HG03045 (cell line): Measurements from ENCODE around the gene CFAP46.
"Not testable (repeated sequence)": the region's sequence is repeated elsewhere in the genome, so short reads cannot be mapped to it uniquely, and the experiment has no call there.

Experiments used
- ATAC-seq: cut with Tn5 transposase; IDR thresholded peaks from one replicate; pipeline ENCODE4 v1.9.1; 2021; ENCODE audit warnings: mild to moderate bottlenecking, moderate library complexity; ENCODE audit not compliant: unreplicated experiment

CFAP46 gene

DNA sequence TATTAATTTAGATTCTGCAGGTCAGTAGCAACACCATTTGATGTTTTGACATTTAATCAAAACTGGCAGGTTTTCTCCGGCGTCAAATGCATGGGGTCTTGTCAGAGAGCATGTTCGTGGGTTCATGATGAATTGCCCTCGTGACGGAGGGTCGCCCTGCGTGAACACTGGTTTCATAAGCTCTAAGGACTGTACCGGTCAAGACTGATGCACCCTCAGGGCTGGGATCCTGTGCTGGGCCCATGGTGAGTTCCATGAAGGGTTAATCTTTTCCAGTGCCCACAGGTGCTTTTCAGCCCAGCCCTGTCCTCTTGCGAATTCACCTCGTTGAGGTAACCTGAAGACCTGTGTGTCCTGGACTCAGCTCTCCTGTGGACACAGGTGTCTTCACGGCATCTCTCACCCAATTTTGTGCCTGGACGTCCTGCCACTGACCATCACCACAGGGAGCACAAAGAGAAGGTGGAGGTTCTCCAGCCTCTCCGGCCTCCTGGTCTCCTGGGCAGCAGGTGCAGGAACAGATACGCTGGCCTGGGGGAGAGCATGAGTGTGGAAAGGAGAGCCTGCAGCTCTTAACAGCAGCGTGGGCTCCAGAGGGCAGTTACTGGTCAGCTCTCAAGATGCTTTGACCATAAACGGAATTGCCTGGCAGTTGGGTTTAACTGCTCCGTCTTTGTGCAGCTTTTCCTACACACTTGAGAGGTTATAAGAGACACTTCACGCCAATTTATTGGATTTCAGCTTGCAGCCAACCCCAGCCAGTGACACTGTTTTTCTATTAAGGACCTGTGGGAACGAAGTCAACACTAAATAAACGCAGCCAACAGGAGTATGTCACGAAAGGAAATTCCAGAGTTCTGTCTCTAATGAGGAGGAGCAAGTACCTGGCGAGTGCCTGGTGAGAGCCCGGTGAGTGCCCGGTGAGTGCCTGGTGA is 37.4 kb upstream of the CFAP46 start:
- no peak for ATAC-seq

DNA sequence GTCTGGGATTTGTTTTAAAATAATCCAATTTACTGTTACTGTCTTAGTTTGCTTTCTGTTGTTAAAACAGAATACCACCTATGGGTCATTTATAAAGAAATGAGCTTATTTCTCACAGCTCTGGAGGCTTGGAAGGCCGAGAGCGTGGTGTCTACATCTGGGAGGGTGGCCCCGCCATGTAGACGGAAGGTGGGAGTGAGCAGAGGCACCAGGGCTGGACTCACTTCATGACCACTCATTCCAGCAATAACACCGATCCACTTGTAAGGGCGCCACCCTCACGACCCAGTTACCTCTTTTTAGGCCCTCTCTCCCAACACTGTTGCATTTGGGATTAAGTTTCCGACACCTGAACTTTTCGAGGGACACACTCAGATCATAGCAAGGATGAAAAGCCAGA is 36.2 kb upstream of the CFAP46 start:
- no peak for ATAC-seq

DNA sequence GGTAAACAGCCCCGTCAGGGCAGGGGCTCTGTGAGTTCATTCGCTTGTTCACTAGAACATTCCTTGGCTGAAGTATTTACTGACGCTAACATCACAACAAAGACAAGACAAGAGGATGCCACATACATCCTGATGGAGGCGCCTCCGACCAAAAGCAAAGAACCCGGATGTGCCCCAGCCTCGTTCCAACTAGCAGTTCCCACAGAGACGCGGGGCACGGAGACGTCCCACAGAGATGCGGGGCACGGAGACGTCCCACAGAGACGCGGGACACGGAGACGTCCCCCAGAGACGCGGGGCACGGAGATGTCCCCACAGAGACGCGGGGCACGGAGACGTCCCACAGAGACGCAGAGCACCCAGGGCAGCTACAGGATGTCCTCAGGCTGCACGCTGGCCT is 35.4 kb upstream of the CFAP46 start:
- ATAC-seq, result no peak

DNA sequence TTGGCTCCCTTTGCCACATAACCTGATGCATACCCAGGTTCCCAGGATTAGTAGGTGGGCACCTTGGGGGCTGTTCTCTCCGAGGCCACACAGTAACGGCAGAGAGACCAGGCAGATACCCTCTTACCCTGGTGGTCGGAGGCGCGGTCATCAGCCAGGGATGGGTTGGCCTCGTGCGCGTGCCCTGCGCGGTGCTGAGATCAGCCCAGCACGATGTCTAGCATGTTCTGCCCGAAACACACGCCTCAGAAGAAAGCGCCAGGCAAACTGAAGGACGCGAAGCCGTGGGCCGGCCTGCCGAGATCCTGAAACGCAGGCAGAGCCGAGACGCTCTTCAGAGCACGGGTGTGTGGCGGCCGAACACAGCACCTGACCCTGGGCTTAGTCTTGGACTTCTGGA is 34.7 kb upstream of the CFAP46 start:
- no peak for ATAC-seq

DNA sequence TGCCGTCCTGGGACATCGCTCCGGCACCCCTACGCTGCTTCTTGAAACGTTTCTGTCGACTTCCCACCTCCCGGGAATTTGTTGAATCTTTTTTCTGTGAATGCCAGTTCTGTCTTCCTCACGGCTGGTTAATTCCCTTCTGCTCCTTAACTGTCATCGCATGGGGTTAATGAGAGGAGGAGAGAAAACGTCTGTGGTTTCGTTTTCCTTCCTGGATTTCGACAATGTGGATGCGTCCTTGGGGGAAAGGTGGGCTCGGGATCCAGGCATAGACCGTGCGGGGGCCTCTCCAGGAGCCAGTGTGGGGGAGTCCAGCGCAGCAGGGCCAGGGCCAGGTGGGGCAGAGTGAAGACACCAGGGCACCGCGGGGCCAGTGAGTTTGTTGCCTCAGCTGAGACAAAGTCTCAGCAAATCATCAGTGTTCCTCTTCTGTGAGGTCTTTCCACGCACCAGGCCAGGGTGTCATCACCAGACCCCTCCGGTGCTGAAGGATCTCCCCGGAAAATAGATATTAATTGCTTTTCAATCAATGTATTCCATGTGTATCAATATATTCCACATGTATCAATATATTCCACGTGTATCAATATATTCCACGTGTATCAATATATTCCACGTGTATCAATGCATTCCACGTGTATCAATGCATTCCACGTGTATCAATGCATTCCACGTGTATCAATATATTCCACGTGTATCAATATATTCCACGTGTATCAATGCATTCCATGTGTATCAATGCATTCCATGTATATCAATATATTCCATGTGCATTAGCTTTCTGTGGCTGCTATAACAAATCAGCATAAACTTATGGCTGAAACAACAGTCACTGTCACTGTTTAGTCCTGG is 33.7 kb upstream of the CFAP46 start:
- no peak for ATAC-seq

DNA sequence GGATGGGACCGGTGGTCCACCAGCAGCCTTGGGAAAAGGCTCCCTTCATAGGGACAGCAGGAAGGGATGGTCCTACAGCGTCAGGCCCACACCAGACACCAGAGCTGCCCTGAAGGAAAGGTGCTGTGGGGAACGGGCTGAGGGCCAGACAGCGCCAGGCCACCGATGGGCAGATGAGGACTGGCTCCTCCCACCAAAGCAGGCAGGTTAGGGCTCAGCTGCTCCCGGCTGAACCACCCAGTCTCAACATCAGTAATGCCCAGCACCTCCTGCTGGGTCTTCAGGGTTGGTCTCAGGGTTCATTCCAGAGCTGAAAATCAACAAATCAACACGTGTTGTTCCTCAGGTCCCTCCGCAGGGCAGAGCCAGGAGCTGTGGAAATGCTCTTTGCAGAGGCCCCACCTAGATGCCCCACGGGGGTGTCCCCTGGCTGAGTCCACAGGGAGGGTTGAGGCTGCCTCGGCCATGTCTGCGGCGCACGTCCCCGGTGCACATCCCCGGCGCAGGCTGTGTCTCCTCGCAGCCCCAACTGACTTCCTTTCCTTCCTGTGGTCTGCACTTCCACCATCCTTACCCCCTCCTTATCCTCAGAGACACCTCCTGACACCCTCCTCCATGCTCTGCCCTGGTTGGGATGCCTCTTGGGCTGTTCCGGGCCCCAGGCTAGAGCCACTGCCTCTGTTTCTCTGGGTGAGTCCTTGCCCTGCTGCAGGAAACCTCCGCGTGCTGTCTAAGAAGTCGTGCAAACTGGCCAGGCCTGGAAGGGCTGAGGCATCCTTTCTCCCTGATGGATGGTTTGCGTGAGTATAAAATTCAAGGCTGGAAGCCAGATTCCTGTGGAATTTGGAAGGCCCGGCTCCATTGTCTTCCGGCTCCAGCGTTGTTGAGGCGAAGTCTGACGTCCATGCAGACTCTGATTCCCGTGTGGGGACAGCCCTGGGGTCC is 32.8 kb upstream of the CFAP46 start:
- no peak for ATAC-seq

DNA sequence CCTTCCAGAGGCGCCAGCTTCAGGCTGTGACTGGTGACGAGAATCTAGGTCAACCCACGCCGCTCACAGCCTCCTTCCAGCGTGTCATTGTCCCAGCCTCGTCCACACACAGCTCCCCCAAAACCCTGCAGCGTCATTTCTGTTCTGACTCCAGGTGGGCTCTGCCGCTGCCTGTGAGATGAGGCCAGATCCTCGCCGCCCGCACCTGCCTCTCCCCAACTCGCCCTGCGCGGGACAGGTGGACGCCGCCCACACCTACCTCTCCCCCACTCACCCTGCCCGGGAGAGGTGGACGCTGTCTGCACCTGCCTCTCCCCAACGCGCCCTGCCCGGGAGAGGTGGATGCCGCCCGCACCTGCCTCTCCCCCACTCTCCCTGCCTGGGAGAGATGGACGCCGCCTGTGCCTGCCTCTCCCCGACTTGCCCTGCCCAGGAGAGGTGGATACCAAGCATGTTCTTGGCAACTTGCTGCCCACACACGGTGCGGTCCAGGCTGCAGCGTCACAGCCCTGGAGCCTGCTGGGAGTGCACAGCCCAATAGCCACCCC is 32.0 kb upstream of the CFAP46 start:
- no peak for ATAC-seq

DNA sequence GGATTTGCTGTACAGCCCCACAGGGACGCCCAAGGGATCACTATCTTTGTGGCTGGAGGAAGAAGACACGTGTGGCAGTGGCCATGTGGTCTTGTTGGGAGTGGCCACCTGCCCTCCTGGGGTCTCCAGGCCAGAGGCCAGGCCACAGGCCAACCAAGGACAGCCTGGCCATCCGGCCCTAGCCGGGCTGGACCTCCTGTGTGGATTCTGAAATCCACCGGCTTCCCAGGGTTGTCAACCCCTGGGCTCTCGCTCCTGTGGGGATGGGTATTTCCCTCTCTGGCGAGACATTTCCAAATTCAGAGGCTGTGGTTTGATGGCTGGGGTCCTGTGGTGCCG is 31.5 kb upstream of the CFAP46 start:
- ATAC-seq, result no peak

DNA sequence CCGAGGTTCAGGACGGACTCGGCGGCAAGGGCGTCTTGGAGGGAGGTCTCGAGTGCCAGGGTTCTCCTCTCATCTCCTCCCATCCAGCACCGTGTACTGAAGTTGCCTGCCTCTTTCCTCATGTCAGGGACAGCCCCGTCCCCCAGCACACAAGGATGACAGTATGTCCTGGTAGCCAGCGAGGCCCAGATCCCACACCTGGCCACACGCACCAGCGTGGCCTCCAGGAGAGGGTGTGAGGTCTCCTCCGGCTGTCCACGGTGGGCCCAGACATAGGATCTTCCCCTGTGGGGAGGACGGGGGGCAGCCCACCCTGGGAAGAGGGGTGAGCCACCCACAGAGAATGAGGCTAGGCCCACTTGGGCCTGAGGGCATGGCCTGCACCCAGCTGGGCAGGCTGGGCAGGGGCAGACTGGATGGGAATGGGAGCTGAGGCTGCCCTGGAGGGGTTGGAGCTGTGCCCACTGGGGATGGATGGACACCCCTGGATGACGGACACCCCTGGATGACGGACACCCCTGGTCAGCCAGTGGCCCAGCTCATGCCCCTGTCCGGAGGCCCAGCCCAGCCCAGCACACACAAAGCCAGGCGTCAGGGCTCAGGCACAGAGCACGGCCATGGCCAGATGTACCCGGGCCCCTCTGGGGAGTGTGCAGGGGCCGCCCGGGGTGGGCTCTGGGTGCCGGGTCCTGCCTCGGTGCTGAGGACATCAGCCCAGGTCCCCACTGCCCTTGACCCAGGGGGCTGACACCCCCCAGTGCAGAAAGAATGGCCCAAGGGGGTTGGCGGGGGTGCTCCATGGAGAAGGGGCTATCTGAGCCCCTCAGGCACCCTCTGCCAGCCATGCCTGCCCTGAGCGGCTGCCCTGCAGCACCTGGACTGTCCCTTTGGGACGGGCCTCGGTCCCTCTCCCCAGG is 30.9 kb upstream of the CFAP46 start:
- no peak for ATAC-seq

DNA sequence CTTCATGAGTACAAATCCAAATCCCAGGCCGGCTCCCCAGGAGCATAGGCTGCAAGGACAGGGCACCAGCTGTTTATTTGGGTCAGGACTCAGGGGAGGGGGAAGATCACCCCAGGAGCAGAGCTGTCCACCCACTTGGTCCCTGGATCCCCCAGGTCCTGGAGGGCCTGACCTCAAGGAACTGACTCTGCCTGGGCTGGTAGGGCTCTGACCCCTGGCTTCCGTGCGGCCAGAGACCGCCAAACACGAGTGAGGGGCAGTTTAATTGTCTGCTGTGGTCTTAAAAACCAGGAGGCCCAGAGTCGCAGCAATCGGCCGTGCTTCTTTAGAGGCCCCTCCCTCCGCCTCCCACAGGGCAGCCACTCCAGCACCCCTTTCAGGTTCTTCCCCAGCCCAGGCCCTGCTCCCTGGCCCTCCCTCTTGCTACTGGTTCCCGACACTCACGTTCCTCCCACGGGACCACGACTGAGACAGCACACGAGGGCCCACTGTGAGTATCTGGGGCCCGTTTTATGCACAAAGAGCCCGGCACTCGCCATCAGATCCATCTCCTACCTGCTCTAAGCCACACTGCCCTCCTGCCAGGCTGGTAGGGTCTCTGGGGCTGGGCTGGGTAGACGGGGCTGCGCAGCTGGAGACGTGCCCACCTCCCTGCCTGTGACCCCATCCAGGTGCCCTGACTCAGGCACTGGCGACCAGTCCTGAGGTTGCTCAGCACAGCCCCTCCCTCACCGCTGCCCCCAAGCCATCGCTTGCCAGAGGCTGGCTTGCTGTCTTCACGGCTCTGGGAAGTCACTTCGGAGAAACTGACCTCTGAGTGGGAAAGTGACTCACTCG is 30.0 kb upstream of the CFAP46 start:
- ATAC-seq, result no peak

DNA sequence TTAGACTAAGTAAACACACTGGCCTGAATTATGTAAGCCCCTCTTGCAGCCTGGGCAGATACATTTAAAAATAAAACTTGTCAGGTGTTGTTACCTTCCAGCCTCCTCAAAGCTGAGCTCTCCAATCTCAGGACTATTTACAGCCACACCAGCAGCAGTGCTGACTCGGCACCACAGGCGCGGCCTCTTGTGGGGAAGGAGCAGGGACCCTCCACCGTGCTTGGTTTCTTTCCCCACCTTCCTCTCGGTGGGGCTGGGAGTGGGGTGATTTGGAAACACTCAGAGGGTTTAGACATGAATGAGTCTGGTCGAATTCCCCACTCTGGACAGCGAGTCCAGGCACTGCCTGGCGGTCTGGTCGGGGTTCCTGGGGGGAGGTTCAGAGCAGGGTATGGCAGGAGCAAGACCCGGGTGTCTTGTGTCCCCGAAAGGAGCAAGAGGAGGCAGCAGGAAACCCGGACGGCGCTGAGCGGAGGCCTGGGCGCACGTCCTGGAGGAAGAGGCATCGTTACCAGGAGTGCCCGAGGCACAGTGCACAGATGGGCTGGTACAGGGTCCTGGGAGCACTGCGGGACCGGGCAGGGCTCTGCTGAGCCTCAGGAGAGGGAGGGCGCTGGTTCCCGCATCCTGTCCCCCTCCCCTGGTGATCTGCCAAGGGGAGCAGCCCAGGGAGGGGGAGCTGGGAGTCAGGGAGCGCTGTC is 29.2 kb upstream of the CFAP46 start:
- ATAC-seq, result no peak

DNA sequence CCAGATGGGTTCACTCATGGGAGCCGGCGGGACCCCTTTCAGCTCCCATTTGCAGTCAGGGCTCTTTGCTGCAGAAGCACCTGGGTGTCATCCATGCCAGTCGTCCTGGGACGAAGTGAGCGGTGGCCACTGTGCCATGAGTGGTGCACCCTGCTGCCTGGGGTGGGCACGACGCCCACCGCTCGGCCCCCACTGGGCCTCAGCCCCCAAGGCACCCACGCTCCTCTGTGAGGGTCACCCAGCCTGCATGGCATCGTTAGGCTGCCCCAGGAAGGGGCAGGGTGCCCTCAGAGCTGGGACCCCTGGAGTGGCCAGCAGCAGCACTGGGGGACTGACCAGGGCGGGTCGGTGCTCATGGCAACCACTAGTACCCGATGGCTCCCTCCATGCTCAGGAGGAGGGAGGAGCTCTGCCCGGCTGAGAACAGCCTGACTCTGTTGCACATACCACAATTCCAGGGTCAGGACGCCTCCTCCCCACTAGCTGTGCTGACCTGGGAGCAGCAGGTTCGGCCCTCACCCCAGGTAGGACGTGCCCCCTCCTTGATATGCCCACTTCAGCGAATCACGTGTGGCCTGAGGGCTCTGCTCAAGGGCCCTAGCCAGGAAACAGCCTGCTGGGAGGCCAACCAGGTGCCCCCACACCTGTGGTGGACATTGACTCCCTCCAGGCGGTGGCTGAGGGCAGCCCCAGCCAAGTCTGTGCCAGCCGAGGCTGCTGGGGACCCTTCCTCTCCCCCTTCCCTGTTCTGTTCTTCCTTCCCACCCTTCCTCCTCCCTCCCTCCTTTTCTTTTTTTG is 28.5 kb upstream of the CFAP46 start:
- ATAC-seq, result no peak

DNA sequence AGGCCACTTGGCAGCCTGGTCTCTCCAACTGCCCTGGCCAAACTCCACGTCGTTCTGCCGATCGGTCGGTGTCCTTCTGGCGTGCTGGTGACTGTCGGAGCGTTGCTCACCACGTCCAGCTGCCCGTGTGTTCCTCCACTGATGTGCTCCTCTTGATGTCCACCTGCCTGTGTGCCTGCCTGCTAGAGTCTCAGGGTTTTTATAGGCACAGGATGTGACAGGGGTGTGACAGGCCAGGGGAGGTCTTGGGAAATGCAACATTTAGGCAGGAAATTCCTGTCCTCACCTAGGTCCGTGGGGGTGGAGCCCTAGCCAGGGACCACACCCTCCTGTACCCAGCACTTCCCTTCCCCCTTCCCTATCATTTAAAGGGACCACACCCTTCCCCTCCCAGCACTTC is 25.2 kb upstream of the CFAP46 start:
- ATAC-seq, result no peak

DNA sequence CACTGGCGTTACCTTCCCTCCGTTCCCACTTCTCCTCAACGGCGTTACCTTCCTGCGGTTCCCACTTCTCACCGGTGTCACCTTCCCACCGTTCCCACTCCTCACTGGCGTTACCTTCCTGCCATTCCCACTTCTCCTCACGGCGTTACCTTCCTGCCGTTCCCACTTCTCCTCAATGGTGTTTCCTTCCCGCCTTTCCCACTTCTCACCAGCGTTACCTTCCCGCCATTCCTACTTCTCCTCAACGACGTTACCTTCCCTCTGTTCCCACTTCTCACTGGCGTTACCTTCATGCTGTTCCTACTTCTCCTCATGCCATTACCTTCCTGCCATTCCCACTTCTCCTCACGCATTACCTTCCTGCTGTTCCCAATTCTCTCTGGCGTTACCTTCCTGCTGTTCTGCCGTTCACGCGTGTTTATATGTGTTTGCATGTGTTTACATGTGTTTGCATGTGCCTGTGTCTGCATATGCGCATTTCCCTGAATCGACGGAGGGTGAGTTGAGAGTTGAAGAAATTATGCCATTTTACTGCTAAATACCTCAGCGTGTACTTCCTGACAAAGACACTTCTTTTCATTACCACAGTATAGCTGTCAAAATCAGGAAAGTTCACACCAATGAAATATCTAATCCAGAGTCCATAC is 23.2 kb upstream of the CFAP46 start:
- ATAC-seq, result no peak

DNA sequence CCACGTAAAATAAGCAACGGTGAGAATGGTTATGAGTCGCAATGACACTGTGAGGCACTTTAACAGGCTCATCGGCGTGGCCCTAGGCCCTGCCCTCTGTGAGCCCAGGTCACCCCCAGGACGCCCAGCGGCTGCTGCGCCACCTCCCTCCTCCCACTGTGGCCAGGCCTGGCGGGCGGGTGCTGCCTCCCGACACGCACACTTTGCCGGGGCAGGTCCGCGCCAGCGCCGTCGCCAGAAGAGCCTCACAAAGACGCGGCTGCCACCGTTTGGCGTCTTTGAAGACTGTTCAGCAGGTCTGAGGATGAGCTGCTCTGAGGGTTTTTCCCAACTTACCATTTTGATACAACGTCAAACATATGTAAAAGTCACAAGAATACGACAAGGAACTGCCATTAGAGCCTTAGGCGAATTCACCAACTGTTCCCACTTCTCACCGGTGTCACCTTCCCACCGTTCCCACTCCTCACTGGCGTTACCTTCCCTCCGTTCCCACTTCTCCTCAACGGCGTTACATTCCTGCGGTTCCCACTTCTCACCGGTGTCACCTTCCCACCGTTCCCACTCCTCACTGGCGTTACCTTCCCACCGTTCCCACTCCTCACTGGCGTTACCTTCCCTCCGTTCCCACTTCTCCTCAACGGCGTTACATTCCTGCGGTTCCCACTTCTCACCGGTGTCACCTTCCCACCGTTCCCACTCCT is 22.5 kb upstream of the CFAP46 start:
- not testable (repeated sequence) for ATAC-seq

DNA sequence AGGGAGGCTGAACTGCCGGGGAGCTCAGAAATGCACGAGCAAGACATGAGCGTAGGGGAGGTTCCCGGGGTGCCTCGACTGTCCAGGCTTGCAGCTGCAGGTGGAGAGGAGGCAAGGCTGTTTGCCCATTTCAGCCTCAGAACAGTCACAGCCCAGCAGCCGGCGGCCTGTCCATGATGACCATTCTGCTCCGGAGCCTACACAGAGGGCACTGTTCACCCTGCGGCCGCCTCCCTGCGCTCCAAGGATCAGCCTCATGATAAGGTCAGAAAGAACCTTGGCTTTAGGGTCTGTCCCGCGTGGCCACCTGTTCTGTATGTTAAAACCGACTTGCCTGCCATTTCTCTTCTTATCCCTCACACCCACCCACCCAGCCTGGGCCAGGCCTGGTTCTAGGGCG is 21.9 kb upstream of the CFAP46 start:
- ATAC-seq, result no peak
